HG03060 (cell line): ENCODE data around the gene CNTN5.

ENCODE experiments used
- ATAC-seq: cut with Tn5 transposase; IDR thresholded peaks from one replicate; pipeline ENCODE4 v1.9.1; 2021; ENCODE audit warnings: low read depth, moderate number of reproducible peaks; ENCODE audit not compliant: unreplicated experiment

CNTN5 gene

GRCh38 chr11:99371257-99371656, 350.5 kb downstream of the CNTN5 start:
- ATAC-seq: no peak

- no peak for ATAC-seq
These were observed 355.7 kb downstream of the CNTN5 start for GRCh38 chr11:99376463-99376862.

GRCh38 chr11:99383648-99384245, 363.0 kb downstream of the CNTN5 start:
- no peak for ATAC-seq

- ATAC-seq: no peak
These were observed 370.5 kb downstream of the CNTN5 start for GRCh38 chr11:99391245-99391644.

GRCh38 chr11:99406345-99406744, 385.6 kb downstream of the CNTN5 start:
- ATAC-seq: no peak

GRCh38 chr11:99410636-99411035, 389.9 kb downstream of the CNTN5 start:
- no peak for ATAC-seq

- no peak for ATAC-seq
These were observed 398.4 kb downstream of the CNTN5 start for GRCh38 chr11:99418927-99419720.

GRCh38 chr11:99419991-99420390, 399.2 kb downstream of the CNTN5 start:
- no peak for ATAC-seq

- no peak for ATAC-seq
These were observed 402.1 kb downstream of the CNTN5 start for GRCh38 chr11:99422581-99423427.

- ATAC-seq: no peak
These were observed 402.8 kb downstream of the CNTN5 start for GRCh38 chr11:99423428-99423983.

GRCh38 chr11:99424313-99425084, 403.8 kb downstream of the CNTN5 start:
- ATAC-seq: no peak

- no peak for ATAC-seq
These were observed 404.8 kb downstream of the CNTN5 start for GRCh38 chr11:99425596-99425995.

GRCh38 chr11:99432677-99433076, 411.9 kb downstream of the CNTN5 start:
- ATAC-seq: no peak

- no peak for ATAC-seq
These were observed 422.5 kb downstream of the CNTN5 start for GRCh38 chr11:99443276-99443675.

- no peak for ATAC-seq
These were observed 425.7 kb downstream of the CNTN5 start for GRCh38 chr11:99446400-99446799.

GRCh38 chr11:99449345-99449744, 428.6 kb downstream of the CNTN5 start:
- no peak for ATAC-seq

GRCh38 chr11:99452075-99452474, 431.3 kb downstream of the CNTN5 start:
- ATAC-seq: no peak

- no peak for ATAC-seq
These were observed 441.2 kb downstream of the CNTN5 start for GRCh38 chr11:99461913-99462312.

GRCh38 chr11:99464985-99465384, 444.2 kb downstream of the CNTN5 start:
- ATAC-seq: no peak

GRCh38 chr11:99489581-99489980, 468.8 kb downstream of the CNTN5 start:
- no peak for ATAC-seq
